ENCODE measurements around the gene YTHDF1.

DNA sequence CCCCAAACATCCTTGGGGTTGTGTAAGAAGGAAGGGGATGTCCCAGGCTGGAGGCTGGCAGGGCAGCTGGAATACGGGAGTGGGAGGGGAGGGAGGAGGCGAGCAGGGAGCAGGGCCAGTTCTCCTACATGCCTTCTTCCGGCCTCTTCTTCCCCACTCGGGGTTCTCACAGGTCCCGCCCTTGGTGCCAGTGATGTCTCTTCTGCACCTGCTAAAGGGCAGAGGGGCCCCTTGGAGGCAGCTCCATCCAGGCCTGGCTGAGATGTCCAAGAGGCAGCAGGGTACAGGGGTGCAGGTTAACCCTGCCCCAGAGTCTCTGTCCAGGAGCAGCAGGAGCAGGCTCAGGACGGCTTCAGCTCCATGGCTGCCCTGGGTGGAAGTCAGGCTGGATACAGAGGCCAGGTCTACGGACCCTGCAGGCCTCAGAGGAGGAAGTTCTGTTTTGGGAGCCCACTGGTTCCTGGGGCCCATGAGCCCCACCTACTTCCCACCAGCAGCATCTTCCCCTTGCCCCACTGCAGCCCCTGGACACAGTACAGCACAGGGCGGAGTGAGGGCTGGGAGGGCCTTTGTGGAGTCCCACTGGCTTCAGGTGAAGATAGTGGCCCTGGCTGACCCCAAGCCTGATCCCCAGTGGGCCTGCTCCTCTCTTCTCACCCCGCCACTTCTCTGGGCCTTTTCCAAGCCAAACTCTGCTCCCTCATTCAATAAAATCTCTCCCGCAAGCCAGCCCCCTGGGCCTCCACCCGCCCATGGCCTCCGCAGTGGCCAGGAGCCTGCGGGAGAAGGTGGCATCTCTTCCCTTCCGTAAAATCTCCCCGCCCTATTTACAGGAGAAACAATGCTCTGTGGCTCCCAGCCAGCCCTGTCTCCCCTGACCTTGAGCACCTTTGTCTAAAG, 60.4 kb downstream of the YTHDF1 start:
- no peak for TF ChIP-seq SUZ12 (IDR thresholded peaks at IDR 0.05; ENCODE audit: extremely low read depth, insufficient read depth, insufficient read length)
- no peak for TF ChIP-seq YY1 (IDR thresholded peaks at IDR 0.05; ENCODE audit: insufficient read depth, insufficient read length)

All from NT2/D1 (cell line).